GM19452 (cell line): ENCODE measurements around the gene ZP3.
A peak's percentile ranks its signal among the peaks of the same experiment; 100 is the strongest.
"Not testable (repeated sequence)": the region's sequence is repeated elsewhere in the genome, so short reads cannot be mapped to it uniquely, and the experiment has no call there.

ENCODE experiments used
- ATAC-seq: cut with Tn5 transposase; IDR thresholded peaks from one replicate; pipeline ENCODE4 v1.9.1; 2021; ENCODE audit not compliant: unreplicated experiment

The ZP3 gene

GRCh38 chr7:76403780-76404494 is 20.8 kb upstream of the ZP3 start:
- no peak for ATAC-seq

- ATAC-seq = no peak
Measured at GRCh38 chr7:76405738-76406137, 19.0 kb upstream of the ZP3 start.

- no peak for ATAC-seq
Measured at GRCh38 chr7:76407718-76408117, 17.0 kb upstream of the ZP3 start.

GRCh38 chr7:76408121-76408560 is 16.6 kb upstream of the ZP3 start:
- no peak for ATAC-seq

GRCh38 chr7:76409537-76409936 is 15.2 kb upstream of the ZP3 start, which contains the start of gene SSC4D:
SSC4D (minus strand) TSS chr7:76409697; CDS start chr7:76404439, 5,258 bp downstream.
- no peak for ATAC-seq

GRCh38 chr7:76411626-76412025 is 13.1 kb upstream of the ZP3 start:
- ATAC-seq = no peak

- no peak for ATAC-seq
Measured at GRCh38 chr7:76412249-76412648, 12.5 kb upstream of the ZP3 start.

- not testable (repeated sequence) for ATAC-seq
Measured at GRCh38 chr7:76417654-76418310, 7.0 kb upstream of the ZP3 start.

- ATAC-seq = not testable (repeated sequence)
Measured at GRCh38 chr7:76421097-76421496, 3.7 kb upstream of the ZP3 start.

GRCh38 chr7:76423666-76424412 is 911 bp upstream of the ZP3 start:
- ATAC-seq = no peak

GRCh38 chr7:76425156-76425555 is 406 bp downstream of the ZP3 start:
- ATAC-seq = no peak

GRCh38 chr7:76425558-76425957 is 808 bp downstream of the ZP3 start:
- not testable (repeated sequence) for ATAC-seq

- ATAC-seq = no peak
Measured at GRCh38 chr7:76426246-76426645, 1.5 kb downstream of the ZP3 start.

GRCh38 chr7:76427635-76428034 is 2.9 kb downstream of the ZP3 start:
- ATAC-seq = no peak

- ATAC-seq = no peak
Measured at GRCh38 chr7:76428149-76428823, 3.5 kb downstream of the ZP3 start.

- no peak for ATAC-seq
Measured at GRCh38 chr7:76428868-76429805, 4.4 kb downstream of the ZP3 start.

GRCh38 chr7:76430211-76430610 is 5.5 kb downstream of the ZP3 start:
- no peak for ATAC-seq

- no peak for ATAC-seq
Measured at GRCh38 chr7:76430836-76431235, 6.1 kb downstream of the ZP3 start.

- ATAC-seq = peak; percentile 62
Measured at GRCh38 chr7:76437873-76438272, 13.1 kb downstream of the ZP3 start.
